GM23338 (cell line): ENCODE measurements around the gene TMC2. TPM values are rescaled to one million over a fixed set of nuclear protein-coding genes. Genes with fewer than 3 reads are reported as not detected.
A peak's percentile ranks its signal among the peaks of the same experiment; 100 is the strongest.

Experiments
- ATAC-seq: fragments of 200-7000 bp; cut with Tn5 transposase; 3 replicates; pipeline ENCODE4 v1.9.1; 2020
- DNase-seq: peaks from one replicate; pipeline ENCODE4 v3.0.0-alpha.2; 2015; ENCODE audit warnings: low spot score
- H2AFZ ChIP-seq: fragments of 200-600 bp; sonication (generic); 2 replicates; pipeline ENCODE4 v1.8.0; 2016; ENCODE audit warnings: antibody characterized with exemption, mild to moderate bottlenecking, moderate library complexity
- H3F3A ChIP-seq: fragments of 200-600 bp; sonication (generic); replicated peaks from 2 replicates; pipeline ENCODE4 v1.8.0; 2017; ENCODE audit warnings: antibody characterized with exemption, mixed run types, low read depth
- H3K27ac ChIP-seq: fragments of 200-600 bp; sonication (generic); 2 replicates; pipeline ENCODE4 v1.6.1; 2016; ENCODE audit warnings: low read depth
- H3K27me3 ChIP-seq: fragments of 200-600 bp; sonication (generic); 2 replicates; pipeline ENCODE4 v1.8.0; 2016; ENCODE audit warnings: mild to moderate bottlenecking, mixed run types, moderate library complexity; ENCODE audit not compliant: insufficient read depth
- H3K36me3 ChIP-seq: fragments of 200-600 bp; sonication (generic); 2 replicates; pipeline ENCODE4 v1.8.0; 2016; ENCODE audit warnings: mild to moderate bottlenecking; ENCODE audit not compliant: insufficient read depth
- H3K4me1 ChIP-seq: fragments of 200-600 bp; sonication (generic); 2 replicates; pipeline ENCODE4 v1.8.0; 2016; ENCODE audit warnings: mild to moderate bottlenecking, moderate library complexity; ENCODE audit not compliant: insufficient read depth
- H3K4me2 ChIP-seq: fragments of 200-600 bp; sonication (generic); 2 replicates; pipeline ENCODE4 v1.7.1; 2017; ENCODE audit warnings: mixed run types
- H3K4me3 ChIP-seq: fragments of 200-600 bp; sonication (generic); 2 replicates; pipeline ENCODE4 v1.6.1; 2016; ENCODE audit warnings: mixed run types
- H3K79me2 ChIP-seq: fragments of 200-600 bp; sonication (generic); replicated peaks from 2 replicates; pipeline ENCODE4 v1.8.0; 2017; ENCODE audit warnings: mild to moderate bottlenecking; ENCODE audit not compliant: insufficient read depth
- H3K9me2 ChIP-seq: fragments of 200-600 bp; sonication (generic); 2 replicates; pipeline ENCODE4 v1.8.0; 2017; ENCODE audit not compliant: insufficient read depth
- H4K20me1 ChIP-seq: fragments of 200-600 bp; sonication (generic); replicated peaks from 2 replicates; pipeline ENCODE4 v1.8.0; 2017; ENCODE audit warnings: mild to moderate bottlenecking; ENCODE audit not compliant: insufficient read depth
- H3K27ac Mint-ChIP-seq: 2 replicates; pipeline ENCODE4 v1.8.0; 2020; ENCODE audit warnings: inconsistent platforms, mild to moderate bottlenecking, moderate library complexity, mixed read lengths
- H3K27me3 Mint-ChIP-seq: 3 replicates; pipeline ENCODE4 v1.8.0; 2022; ENCODE audit warnings: low read depth, mild to moderate bottlenecking, moderate library complexity, mixed read lengths, inconsistent platforms; ENCODE audit not compliant: insufficient read depth, poor library complexity
- H3K36me3 Mint-ChIP-seq: 3 replicates; pipeline ENCODE4 v1.8.0; 2021; ENCODE audit warnings: low read depth, mild to moderate bottlenecking, inconsistent platforms, moderate library complexity, mixed read lengths
- H3K4me1 Mint-ChIP-seq: 3 replicates; pipeline ENCODE4 v1.8.0; 2020; ENCODE audit warnings: mild to moderate bottlenecking, inconsistent platforms, mixed read lengths
- H3K4me3 Mint-ChIP-seq: 3 replicates; pipeline ENCODE4 v1.8.0; 2021; ENCODE audit warnings: moderate library complexity, mild to moderate bottlenecking, inconsistent platforms, mixed read lengths
- H3K9me3 Mint-ChIP-seq: 3 replicates; pipeline ENCODE4 v1.8.0; 2020; ENCODE audit warnings: moderate library complexity, mild to moderate bottlenecking, inconsistent platforms, mixed read lengths
- CREB1 ChIP-seq: fragments of 250-450 bp; sonication (Bioruptor Pico); IDR thresholded peaks from 2 replicates; pipeline ENCODE4 v1.5.0; 2020; ENCODE audit warnings: low read depth, mild to moderate bottlenecking, moderate library complexity
- CTCF ChIP-seq, 2 experiments: fragments of 200-600 bp in 1 of 2; sonication (generic) in 1 of 2; conservative IDR thresholded peaks; 2 replicates each; pipeline versions ENCODE4 v1.5.1 to v1.6.1; 2016 to 2017; ENCODE audit warnings: antibody characterized with exemption in 2 of 2, low read depth in 2 of 2, mild to moderate bottlenecking in 2 of 2, moderate library complexity in 1 of 2
- EZH2 ChIP-seq: fragments of 200-600 bp; sonication (generic); IDR thresholded peaks from one replicate; pipeline ENCODE4 v1.8.0; 2017; ENCODE audit warnings: antibody characterized with exemption, mild to moderate bottlenecking, low read depth; ENCODE audit not compliant: unreplicated experiment
- EZH2phosphoT487 ChIP-seq: fragments of 200-600 bp; sonication (generic); IDR thresholded peaks from one replicate; pipeline ENCODE4 v1.8.1; 2018; ENCODE audit warnings: antibody characterized with exemption; ENCODE audit not compliant: unreplicated experiment
- JUNB ChIP-seq: IDR thresholded peaks from one replicate; pipeline ENCODE4 v1.6.1; 2016; ENCODE audit warnings: antibody characterized with exemption; ENCODE audit not compliant: unreplicated experiment
- NANOG ChIP-seq: IDR thresholded peaks from 2 replicates; pipeline ENCODE4 v1.6.1; 2016; ENCODE audit warnings: antibody characterized with exemption, borderline replicate concordance
- POLR2AphosphoS5 ChIP-seq: IDR thresholded peaks from 2 replicates; pipeline ENCODE4 v1.6.1; 2016; ENCODE audit warnings: antibody characterized with exemption, low read depth
- STAT1 ChIP-seq: IDR thresholded peaks from one replicate; pipeline ENCODE4 v1.6.1; 2016; ENCODE audit warnings: antibody characterized with exemption; ENCODE audit not compliant: unreplicated experiment
- ZNF114 ChIP-seq: fragments of 250-450 bp; sonication (Bioruptor Pico); IDR thresholded peaks from 2 replicates; pipeline ENCODE4 v1.5.0; 2020; ENCODE audit warnings: mild to moderate bottlenecking, moderate library complexity
- ZNF331 ChIP-seq: fragments of 250-450 bp; sonication (Bioruptor Pico); IDR thresholded peaks from 2 replicates; pipeline ENCODE4 v1.5.0; 2020; ENCODE audit warnings: low read depth, mild to moderate bottlenecking, moderate library complexity
- ZNF462 ChIP-seq: fragments of 250-450 bp; sonication (Bioruptor Pico); IDR thresholded peaks from 2 replicates; pipeline ENCODE4 v1.5.0; 2020; ENCODE audit warnings: mild to moderate bottlenecking, moderate library complexity
- polyA plus RNA-seq: library from polyadenylated mRNA; unstranded; fragments of >200 nt; fragmentation: Nextera tagmentation; extraction: Ambion mirVana; gene quantifications from 2 replicates; pipeline ENCODE4 v1.2.1, GENCODE V29; 2016
- total RNA-seq: library from RNA; depleted of rRNA; stranded (reverse); fragments of >200 nt; shearing (Covaris generic); gene quantifications from 2 replicates; pipeline ENCODE4 v1.2.3, GENCODE V29; 2014
- TF ChIP-seq, protein P1 (sequence below): IDR thresholded peaks from one replicate; pipeline ENCODE4 v1.6.1; 2018; ENCODE audit warnings: antibody characterized with exemption; ENCODE audit not compliant: unreplicated experiment
- TF ChIP-seq, protein P2 (sequence below): IDR thresholded peaks from 2 replicates; pipeline ENCODE4 v1.6.1; 2016; ENCODE audit warnings: antibody characterized with exemption

TMC2 gene
- total and polyA plus RNA-seq, 2 experiments from 2014 or later: not detected

DNA sequence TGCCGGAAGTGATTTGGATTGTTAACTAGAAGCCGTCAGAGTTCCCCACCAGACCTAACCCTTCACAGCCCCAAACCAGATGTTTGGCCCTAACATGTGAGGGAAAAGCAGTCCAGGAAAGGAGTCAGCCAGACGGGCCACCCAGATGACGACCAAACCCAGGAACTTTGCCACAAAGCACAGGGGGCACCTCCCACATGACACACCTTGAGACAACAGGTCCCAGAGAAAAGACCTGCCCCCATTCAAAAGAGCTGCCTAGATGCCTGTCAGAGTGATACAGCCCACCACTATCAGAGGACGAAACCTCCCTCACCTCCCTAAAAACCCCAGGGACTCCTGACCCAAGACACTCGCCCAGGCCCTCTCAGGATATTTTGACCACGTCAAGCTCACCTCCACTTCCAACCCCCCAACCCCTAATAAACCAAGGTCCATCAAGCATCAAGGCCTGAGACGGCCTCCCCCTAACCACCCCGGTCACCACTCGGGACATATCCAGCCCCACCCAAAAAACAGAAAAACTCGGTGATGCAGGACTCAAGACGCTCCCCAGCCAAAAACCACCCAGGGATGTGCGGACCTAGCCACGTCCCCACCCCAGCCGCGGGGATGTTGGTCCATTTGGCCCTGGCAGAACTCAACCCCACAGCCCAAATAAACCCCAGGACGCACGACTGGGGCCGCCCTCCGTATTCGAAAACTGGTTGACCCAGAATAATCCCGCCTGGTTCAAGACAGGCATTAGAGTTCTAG, 28.3 kb upstream of the TMC2 start:
- Histone ChIP-seq H3K4me3 (peak overlapping the region; percentile 58), H2AFZ (peak overlapping the region; percentile 76), H3K4me2 (peak overlapping the region; percentile 79), H3K4me1 (peaks cover 5% of the 10 kb centered on the region; the same call in 1 of the 2 replicates), H3K27me3 (peaks cover 79% of the 10 kb centered on the region), H3K9me2 (no peaks in the 10 kb centered on the region), H3K79me2 (no peaks in the 10 kb centered on the region), H3K27ac (no peak overlapping the region), H3K36me3 (no peaks in the 10 kb centered on the region), H3F3A (no peaks in the 10 kb centered on the region), H4K20me1 (peaks cover 10% of the 10 kb centered on the region; the same call in 1 of the 2 replicates)
- H3K36me3 Mint-ChIP-seq: no peaks in the 10 kb centered on the region
- DNase-seq (no peak), ATAC-seq (peak; percentile 13)
- peak overlapping the region; percentile 96 for H3K4me3 Mint-ChIP-seq
- H3K27me3 Mint-ChIP-seq: peaks cover 69% of the 10 kb centered on the region
- no peak overlapping the region for H3K27ac Mint-ChIP-seq
- peaks cover 13% of the 10 kb centered on the region; the same call in 2 of the 3 replicates for H3K4me1 Mint-ChIP-seq
- TF ChIP-seq CREB1 (CRISPR knock-in tag) (no peak), EZH2phosphoT487 (no peak), CTCF (conservative IDR thresholded peaks at IDR 0.05; ENCODE audit: low read depth in 2 of 2) (no peak), STAT1 (no peak), POLR2AphosphoS5 (no peak), ZNF114 (CRISPR knock-in tag) (no peak), EZH2 (no peak), ZNF462 (CRISPR knock-in tag) (no peak), NANOG (no peak), ZNF331 (CRISPR knock-in tag) (no peak), JUNB (no peak)
- TF ChIP-seq, protein P1, sequence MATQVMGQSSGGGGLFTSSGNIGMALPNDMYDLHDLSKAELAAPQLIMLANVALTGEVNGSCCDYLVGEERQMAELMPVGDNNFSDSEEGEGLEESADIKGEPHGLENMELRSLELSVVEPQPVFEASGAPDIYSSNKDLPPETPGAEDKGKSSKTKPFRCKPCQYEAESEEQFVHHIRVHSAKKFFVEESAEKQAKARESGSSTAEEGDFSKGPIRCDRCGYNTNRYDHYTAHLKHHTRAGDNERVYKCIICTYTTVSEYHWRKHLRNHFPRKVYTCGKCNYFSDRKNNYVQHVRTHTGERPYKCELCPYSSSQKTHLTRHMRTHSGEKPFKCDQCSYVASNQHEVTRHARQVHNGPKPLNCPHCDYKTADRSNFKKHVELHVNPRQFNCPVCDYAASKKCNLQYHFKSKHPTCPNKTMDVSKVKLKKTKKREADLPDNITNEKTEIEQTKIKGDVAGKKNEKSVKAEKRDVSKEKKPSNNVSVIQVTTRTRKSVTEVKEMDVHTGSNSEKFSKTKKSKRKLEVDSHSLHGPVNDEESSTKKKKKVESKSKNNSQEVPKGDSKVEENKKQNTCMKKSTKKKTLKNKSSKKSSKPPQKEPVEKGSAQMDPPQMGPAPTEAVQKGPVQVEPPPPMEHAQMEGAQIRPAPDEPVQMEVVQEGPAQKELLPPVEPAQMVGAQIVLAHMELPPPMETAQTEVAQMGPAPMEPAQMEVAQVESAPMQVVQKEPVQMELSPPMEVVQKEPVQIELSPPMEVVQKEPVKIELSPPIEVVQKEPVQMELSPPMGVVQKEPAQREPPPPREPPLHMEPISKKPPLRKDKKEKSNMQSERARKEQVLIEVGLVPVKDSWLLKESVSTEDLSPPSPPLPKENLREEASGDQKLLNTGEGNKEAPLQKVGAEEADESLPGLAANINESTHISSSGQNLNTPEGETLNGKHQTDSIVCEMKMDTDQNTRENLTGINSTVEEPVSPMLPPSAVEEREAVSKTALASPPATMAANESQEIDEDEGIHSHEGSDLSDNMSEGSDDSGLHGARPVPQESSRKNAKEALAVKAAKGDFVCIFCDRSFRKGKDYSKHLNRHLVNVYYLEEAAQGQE: no peak
- TF ChIP-seq, protein P2, sequence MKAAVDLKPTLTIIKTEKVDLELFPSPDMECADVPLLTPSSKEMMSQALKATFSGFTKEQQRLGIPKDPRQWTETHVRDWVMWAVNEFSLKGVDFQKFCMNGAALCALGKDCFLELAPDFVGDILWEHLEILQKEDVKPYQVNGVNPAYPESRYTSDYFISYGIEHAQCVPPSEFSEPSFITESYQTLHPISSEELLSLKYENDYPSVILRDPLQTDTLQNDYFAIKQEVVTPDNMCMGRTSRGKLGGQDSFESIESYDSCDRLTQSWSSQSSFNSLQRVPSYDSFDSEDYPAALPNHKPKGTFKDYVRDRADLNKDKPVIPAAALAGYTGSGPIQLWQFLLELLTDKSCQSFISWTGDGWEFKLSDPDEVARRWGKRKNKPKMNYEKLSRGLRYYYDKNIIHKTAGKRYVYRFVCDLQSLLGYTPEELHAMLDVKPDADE: no peak
- no peaks in the 10 kb centered on the region; the same call in 2 of the 3 replicates for H3K9me3 Mint-ChIP-seq
